Measurements from ENCODE around the gene DIS3L. TPM values are rescaled to one million over a fixed set of nuclear protein-coding genes. Genes with fewer than 3 reads are reported as not detected.
"Not testable (repeated sequence)": the region's sequence is repeated elsewhere in the genome, so short reads cannot be mapped to it uniquely, and the experiment has no call there.

Gene DIS3L
- total RNA-seq, 3 donors from 2014 or later (not counting 1 experiment from before 2014, with no cell fraction given), result 21.9 to 30.6 (median 28.3) TPM

DNA sequence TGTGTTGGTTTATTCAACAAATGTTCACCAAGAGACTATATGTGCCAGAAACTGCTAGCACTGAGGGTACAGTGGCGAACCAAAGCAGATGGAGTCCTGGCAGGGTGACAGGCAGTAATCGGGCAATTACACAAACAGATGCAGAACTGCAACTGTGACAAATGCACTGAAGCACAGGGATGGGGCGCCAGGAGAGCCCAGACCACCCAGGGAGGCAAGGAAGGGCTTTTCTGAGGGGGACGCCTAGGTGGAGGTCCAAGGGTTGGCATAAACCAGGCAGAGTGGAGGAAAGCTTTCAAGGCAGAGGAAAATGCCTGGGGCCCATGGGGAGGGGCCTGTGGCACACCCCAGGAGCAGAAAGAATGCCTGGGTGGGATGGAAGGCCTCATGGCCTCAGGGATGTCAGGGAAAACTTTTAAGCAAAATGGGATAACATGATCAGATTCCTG is 5.5 kb downstream of the DIS3L start:
- H3K4me3 ChIP-seq (ENCODE audit: low read length), result no peak overlapping the region
- H3K9me3 Mint-ChIP-seq, result no peaks in the 10 kb centered on the region
- H3K9me3 ChIP-seq (ENCODE audit: control insufficient read depth, insufficient read depth, low read length), result no peaks in the 10 kb centered on the region
- TF ChIP-seq CTCF (IDR thresholded peaks at IDR 0.05), result no peak
- DNase-seq (no peak), ATAC-seq (no peak)
- 98% methylated on average over 4 of the region's 4 CpGs for WGBS (ENCODE audit: insufficient coverage)
- H3K27ac Mint-ChIP-seq, result no peak overlapping the region
- intact Hi-C loops (cut with micrococcal nuclease), result no loop called here
- H3K36me3 ChIP-seq (ENCODE audit: control insufficient read depth, insufficient read depth, low read length), result peaks cover 19% of the 10 kb centered on the region
- no peak overlapping the region for H3K27ac ChIP-seq (ENCODE audit: low read length)
- no peaks in the 10 kb centered on the region for H3K36me3 Mint-ChIP-seq
- H3K4me1 ChIP-seq (ENCODE audit: control insufficient read depth, insufficient read depth, low read length), result peaks cover 7% of the 10 kb centered on the region
- H3K4me3 Mint-ChIP-seq, result no peak overlapping the region
- H3K27me3 ChIP-seq (ENCODE audit: control insufficient read depth, insufficient read depth, low read length), result no peaks in the 10 kb centered on the region
- peaks cover 10 to 37% of the 10 kb centered on the region in 2 donors for H3K4me1 Mint-ChIP-seq
- no peaks in the 10 kb centered on the region for H3K27me3 Mint-ChIP-seq (ENCODE audit: low read depth in 2 of 2)

- Mint-ChIP-seq H3K4me1 (peaks cover 0 to 22% of the 10 kb centered on the region in 2 donors), H3K36me3 (no peaks in the 10 kb centered on the region), H3K27ac (peak overlapping the region in 1 of 2 donors; percentile 38), H3K4me3 (no peak overlapping the region), H3K9me3 (no peaks in the 10 kb centered on the region), H3K27me3 (ENCODE audit: low read depth in 2 of 2) (no peaks in the 10 kb centered on the region)
- peaks cover 22% of the 10 kb centered on the region for H3K36me3 ChIP-seq (ENCODE audit: control insufficient read depth, insufficient read depth, low read length)
- TF ChIP-seq CTCF (IDR thresholded peaks at IDR 0.05), result no peak
- H3K27me3 ChIP-seq (ENCODE audit: control insufficient read depth, insufficient read depth, low read length), result no peaks in the 10 kb centered on the region
- no peaks in the 10 kb centered on the region for H3K4me1 ChIP-seq (ENCODE audit: control insufficient read depth, insufficient read depth, low read length)
- no peak overlapping the region for H3K4me3 ChIP-seq (ENCODE audit: low read length)
- DNase-seq, result no peak
- no peak for ATAC-seq
- no peaks in the 10 kb centered on the region for H3K9me3 ChIP-seq (ENCODE audit: control insufficient read depth, insufficient read depth, low read length)
- 90% methylated on average over 4 of the region's 5 CpGs for WGBS (ENCODE audit: insufficient coverage)
- H3K27ac ChIP-seq (ENCODE audit: low read length), result no peak overlapping the region
- intact Hi-C loops (cut with micrococcal nuclease), result no loop called here
Observed at GRCh38 chr15:66302489-66303278, 9.3 kb downstream of the DIS3L start.

GRCh38 chr15:66304425-66304824 is 11.1 kb downstream of the DIS3L start:
- H3K27ac ChIP-seq (ENCODE audit: low read length); H3K27me3 ChIP-seq (ENCODE audit: control insufficient read depth, insufficient read depth, low read length); H3K9me3 Mint-ChIP-seq; H3K9me3 ChIP-seq (ENCODE audit: control insufficient read depth, insufficient read depth, low read length); intact Hi-C loops (cut with micrococcal nuclease); H3K4me3 ChIP-seq (ENCODE audit: low read length); H3K36me3 Mint-ChIP-seq; H3K27ac Mint-ChIP-seq; H3K27me3 Mint-ChIP-seq (ENCODE audit: low read depth in 2 of 2); H3K4me1 ChIP-seq (ENCODE audit: control insufficient read depth, insufficient read depth, low read length); H3K4me3 Mint-ChIP-seq; DNase-seq; ATAC-seq: not testable (repeated sequence)
- 94% methylated on average over 10 of the region's 10 CpGs for WGBS (ENCODE audit: insufficient coverage)
- peaks cover 28% of the 10 kb centered on the region for H3K36me3 ChIP-seq (ENCODE audit: control insufficient read depth, insufficient read depth, low read length)
- peaks cover 0 to 22% of the 10 kb centered on the region in 2 donors for H3K4me1 Mint-ChIP-seq

GRCh38 chr15:66306381-66306780 is 13.0 kb downstream of the DIS3L start:
- ATAC-seq (no peak), DNase-seq (no peak)
- Mint-ChIP-seq H3K36me3 (peaks cover 11% of the 10 kb centered on the region), H3K27ac (no peak overlapping the region), H3K4me3 (no peak overlapping the region), H3K9me3 (no peaks in the 10 kb centered on the region), H3K4me1 (peaks cover 0 to 14% of the 10 kb centered on the region in 2 donors), H3K27me3 (ENCODE audit: low read depth in 2 of 2) (no peaks in the 10 kb centered on the region)
- H3K27me3 ChIP-seq (ENCODE audit: control insufficient read depth, insufficient read depth, low read length), result no peaks in the 10 kb centered on the region
- H3K4me3 ChIP-seq (ENCODE audit: low read length), result no peak overlapping the region
- peaks cover 42% of the 10 kb centered on the region for H3K36me3 ChIP-seq (ENCODE audit: control insufficient read depth, insufficient read depth, low read length)
- H3K9me3 ChIP-seq (ENCODE audit: control insufficient read depth, insufficient read depth, low read length), result no peaks in the 10 kb centered on the region
- intact Hi-C loops (cut with micrococcal nuclease), result no loop called here
- no peak overlapping the region for H3K27ac ChIP-seq (ENCODE audit: low read length)
- TF ChIP-seq CTCF (IDR thresholded peaks at IDR 0.05), result no peak
- WGBS (ENCODE audit: insufficient coverage), result 98% methylated on average over 3 of the region's 3 CpGs
- H3K4me1 ChIP-seq (ENCODE audit: control insufficient read depth, insufficient read depth, low read length), result no peaks in the 10 kb centered on the region
